NOMO-1 treated with dmso at 0.1 percent for 144 hours (cell line): ENCODE results near the gene ANKEF1.
"Not testable (repeated sequence)": the region's sequence is repeated elsewhere in the genome, so short reads cannot be mapped to it uniquely, and the experiment has no call there.

ENCODE experiments used
- DNase-seq: peaks from one replicate; lab custom pipeline; 2025; ENCODE audit not compliant: unreplicated experiment; lab: John Stamatoyannopoulos, UW

Gene ANKEF1

DNA sequence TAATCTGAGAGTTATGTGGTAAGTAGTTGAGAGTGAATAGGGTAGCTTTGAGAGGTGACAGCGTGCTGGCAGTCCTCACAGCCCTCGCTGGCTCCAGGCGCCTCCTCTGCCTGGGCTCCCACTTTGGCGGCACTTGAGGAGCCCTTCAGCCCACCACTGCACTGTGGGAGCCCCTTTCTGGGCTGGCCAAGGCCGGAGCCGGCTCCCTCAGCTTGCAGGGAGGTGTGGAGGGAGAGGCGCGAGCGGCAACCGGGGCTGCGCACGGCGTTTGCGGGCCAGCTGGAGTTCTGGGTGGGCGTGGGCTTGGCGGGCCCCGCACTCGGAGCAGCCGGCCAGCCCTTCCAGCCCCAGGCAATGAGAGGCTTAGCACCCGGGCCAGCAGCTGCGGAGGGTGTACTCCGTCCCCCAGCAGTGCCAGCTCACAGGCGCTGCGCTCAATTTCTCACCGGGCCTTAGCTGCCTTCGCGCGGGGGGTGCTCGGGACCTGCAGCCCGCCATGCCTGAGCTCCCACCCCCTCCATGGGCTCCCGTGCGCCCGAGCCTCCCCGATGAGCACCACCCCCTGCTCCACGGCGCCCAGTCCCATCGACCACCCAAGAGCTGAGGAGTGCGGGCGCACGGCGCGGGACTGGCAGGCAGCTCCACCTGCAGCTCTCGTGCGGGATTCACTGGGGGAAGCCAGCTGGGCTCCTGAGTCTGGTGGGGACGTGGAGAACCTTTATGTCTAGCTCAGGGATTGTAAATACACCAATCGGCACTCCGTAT lies 3.2 kb upstream of the ANKEF1 start:
- not testable (repeated sequence) for DNase-seq

DNA sequence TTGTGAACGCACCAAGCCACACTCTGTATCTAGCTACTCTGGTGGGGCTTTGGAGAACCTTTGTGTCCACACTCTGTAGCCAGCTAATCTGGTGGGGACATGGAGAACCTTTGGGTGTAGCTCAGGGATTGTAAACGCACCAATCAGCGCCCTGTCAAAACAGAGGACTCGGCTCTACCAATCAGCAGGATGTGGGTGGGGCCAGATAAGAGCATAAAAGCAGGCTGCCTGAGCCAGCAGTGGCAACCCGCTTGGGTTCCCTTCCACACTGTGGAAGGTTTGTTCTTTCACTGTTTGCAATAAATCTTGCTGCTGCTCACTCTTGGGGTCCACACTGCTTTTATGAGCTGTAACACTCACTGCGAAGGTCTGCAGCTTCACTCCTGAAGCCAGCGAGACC lies 2.5 kb upstream of the ANKEF1 start:
- DNase-seq, result not testable (repeated sequence)

DNA sequence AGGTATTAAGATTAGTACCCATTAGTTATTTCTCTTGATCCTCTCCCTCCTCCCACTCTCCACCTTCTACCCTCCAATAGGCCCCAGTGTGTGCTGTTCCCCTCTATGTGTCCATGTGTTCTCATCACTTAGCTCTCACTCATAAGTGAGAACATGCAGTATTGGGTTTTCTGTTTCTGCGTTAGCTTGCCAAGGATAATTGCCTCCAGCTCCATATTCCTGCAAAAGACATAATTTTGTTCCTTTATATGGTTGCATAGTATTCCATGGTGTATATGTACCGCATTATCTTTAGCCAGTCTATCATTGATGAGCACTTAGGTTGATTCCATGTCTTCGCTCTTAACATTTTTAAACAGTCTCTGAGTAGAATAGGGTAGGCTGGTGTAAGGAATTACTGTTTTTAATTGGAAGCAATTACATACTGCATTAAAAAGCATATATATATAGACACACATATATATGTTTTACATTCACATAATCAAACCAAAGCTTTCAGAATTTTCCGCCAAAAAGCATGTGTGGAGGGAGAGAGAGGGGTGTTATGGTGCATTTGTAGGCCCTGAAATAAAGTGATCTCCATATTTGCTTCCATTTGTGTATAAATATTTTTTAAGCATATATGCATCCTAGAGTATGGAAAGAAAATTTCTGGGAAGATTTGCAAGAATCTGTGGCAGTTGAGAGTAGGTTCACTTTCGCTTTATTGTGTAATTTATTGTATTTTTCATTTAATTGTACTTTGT lies 709 bp upstream of the ANKEF1 start:
- no peak for DNase-seq

DNA sequence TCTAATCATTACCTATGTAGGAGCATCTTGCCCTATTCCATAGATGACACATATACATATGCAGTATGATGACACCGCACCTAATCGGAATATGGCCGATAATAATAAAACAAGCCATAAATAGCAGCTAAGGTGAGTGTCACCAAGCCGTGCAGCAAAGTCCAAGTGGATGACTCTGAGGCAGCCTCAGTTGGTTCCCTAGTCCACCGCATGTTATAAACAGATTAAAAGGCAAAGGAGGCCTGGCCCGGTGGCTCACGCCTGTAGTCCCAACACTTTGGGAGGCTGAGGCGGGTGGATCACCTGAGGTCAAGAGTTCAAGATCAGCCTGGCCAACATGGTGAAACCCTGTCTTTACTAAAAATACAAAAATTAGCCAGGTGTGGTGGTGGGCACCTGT lies 1.5 kb downstream of the ANKEF1 start:
- not testable (repeated sequence) for DNase-seq

DNA sequence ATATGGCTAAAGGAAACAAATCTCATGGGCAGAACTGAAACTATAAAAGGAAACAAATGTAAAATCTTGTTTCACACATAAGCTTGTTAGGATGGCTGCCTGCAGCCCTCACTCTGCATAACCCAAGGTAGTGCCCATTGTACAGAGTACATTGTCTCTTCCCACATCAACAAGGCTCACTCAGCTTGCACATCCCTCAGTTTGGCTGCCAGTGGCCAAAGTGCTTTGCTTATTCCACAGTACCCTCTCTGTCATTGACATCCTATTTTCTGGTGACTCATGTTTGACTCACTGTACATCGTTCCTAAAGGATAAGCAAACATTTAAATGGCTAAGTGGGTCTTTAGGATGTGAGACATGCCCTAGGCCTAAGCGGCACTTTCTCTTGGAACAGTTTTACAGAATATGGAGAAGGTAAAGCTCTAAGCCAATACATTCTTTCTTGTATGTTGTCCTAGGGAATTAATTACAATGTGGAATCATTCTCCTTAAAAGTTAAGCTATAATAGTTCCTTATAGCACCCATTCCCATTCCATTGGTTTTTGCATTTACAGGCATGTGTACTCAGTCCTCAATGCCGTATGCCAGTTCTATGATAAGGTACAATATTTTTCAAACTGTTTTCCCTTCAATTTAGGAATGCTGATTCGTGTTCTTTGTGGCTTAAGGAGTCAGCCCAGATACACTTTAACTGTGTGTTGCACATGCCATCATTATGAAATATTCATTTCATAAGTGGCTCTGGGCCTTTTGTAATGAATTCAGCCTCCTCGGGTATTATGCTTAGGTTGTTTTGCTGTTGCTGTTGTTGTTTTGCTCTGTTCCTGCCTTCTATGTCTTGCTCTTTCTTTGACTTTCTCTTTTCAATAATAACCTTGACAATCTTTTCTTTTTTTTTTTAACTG lies 5.5 kb downstream of the ANKEF1 start:
- no peak for DNase-seq

DNA sequence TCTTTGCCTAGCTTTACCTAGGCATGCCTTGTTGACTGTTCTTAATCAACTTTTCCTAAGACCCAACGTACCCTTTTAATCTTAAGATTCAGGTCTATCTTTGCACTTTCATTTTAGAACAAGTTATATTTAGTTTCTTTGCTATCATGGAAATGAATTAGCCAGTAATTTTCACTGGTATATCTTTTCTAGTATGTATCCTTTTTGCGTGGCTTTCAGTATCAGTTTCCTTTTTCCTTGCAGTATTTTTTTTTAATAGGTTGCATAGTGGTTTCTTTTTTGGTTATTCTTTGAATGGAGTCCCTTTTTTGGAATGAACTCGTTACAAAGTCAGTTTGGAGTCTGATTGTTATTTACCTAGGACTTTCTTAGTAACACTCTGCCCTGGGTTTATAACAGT lies 7.3 kb downstream of the ANKEF1 start:
- DNase-seq, result no peak

DNA sequence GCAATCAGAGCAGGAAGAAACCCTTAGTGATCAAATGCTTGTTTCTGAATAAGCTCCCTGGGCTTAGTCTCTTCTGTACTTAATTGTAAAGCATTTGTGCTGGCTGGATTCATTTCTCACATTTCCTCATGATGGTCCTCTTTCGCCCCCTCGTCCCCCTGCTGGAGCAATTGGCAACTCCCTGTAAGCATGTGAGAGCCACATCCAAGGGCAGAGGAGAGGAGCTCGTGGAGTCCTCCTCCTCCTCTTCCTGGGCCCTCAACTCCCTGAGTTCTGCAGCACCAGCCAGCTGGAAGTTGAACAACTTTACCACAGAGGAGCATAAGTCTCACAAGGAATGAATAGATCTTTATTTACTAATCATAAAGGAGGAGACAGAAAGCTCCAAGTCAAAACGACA lies 12.6 kb downstream of the ANKEF1 start:
- DNase-seq, result no peak

DNA sequence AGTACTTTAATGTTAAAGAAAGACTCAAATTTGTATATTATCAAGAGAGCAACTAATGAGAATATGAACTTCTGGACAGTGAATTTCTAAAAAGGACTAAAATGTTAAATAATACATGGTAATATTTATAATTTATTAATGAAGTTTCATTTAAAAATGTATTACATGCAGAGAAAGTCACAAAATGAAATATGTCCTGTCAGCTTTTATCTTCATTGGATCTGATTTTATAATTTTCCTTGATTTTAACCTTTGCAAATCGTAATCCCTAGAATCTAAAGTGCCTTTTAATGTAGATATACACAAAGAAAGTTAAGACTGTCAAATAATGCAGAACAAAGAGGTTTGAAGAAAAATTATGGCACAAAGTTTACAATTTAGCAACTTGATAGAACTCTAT lies 16.4 kb downstream of the ANKEF1 start:
- DNase-seq, result no peak

DNA sequence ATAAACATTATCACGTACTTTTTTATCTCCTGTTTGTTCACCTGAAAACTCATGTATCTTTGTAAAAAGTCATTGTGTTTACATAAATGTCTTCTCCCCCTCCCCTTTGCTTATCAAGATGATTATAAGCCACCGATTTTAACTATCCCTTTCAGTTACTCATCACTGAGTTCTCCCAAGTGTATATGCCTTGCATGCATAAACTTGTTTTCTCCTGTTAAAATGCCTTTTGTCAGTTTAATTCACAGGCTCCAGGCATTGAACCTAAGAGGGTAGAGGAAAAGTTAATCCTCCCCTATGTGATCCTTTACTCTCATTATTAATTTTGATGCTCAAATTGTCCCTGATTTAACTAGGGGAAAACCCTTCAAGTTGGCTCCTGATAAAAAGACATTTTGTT lies 24.2 kb downstream of the ANKEF1 start:
- DNase-seq, result no peak

DNA sequence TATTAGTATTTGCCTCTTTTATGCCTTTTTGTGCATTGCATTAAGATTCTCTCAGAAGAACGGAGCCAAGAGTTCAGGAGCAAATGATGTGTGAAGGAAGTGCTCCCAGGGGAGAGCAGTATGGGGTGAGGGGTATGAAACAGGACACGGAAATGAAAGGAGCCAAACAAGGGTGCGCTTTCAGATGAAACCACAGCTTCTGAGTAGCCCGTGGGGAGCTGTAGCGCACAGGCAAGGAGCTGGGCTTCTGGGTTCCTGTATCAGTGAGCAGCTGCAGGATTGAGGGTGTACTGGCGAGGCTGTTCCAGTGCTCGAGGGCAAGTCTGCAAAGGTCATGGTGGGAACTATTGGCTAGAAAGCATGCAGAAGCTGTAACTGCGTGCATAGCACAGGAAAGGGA lies 25.4 kb downstream of the ANKEF1 start:
- no peak for DNase-seq

DNA sequence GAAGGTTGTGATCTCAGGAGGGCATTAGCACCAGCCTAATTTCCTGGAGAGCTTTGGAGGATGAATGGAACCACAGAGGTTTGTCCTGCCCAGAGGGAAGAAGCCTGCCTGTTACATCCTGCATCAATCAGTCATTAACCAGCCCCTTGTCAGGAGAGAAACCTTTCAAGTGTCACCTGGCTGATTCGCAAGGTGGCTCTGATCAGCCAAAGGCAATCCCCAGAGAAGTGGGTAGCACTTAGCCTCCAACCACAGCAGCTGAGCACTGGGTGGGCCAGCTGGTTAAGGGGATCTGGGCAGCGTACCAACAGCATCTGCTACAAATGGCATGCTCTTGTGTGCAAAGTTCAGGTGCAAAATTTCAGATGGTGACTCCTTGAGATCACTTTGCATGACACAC lies 26.9 kb downstream of the ANKEF1 start:
- DNase-seq, result no peak

DNA sequence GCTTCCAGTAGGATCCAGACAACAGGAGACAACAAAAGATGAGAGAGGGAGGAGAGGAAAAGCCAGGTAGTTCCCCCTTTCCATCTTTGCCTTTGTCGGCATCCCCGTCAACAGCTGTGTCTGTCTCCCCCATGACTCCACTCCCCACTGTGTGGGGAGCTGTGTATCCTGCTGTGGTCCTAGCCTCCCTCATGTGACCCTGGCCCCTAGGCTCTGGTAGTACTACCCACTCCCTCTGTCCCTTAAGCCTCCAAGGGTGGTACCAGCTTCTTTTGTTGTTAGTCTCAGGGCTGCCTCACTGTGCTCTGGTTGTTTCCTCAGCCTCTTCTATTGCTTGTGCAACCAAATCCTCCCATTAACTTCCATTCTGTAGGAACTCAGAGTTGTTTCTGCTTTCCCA lies 28.7 kb downstream of the ANKEF1 start:
- DNase-seq, result no peak

DNA sequence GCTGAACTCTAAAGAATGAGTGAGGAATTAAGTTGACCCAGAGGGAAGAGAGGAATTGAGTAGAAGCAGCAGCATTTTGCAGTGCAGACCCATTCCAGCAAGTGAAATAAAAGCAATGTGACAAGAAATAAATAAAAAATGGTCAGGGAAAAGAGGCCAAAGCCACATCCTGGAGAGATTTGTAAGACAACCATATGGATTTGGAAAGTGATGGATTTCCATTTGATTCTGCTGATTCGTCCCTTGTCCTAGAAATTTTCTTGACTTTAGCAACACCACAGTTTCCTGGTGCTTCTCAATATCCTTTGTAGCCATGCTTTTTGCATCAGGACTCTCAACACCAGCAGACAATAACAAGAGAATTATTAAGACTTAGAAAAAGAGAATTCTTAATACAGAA lies 29.8 kb downstream of the ANKEF1 start:
- DNase-seq, result no peak

DNA sequence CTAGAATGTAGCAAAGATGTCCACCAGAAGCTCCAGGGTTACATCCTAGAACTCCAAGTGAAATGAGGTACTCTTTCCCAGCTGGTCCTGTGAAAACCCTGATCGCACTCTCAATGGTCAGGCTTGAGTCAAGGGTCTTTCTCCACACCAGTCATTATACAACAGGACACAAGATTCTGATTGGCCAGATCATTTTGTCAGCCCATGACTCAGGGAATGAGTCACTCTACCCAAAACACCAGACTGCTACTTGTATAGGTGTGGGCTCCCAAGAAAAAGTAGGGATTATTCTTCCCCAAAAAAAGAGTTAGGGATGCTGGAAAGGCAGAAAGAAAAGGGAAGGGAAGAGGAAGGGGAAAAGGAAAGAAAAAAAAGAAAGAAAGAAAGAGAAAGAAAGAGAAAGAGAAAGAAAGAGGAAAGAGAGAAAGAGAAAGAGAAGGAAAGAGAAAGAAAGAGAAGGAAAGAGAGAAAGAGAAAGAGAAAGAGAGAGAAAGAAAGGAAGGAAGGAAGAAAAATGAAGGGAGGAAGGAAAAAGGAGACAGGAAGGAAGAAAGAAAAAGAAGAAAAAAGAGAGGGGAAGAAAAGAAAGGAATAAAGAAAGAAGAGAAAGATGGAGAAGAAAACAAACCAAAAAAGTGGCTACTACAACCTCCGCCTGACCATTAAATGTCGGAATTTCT lies 30.5 kb downstream of the ANKEF1 start:
- DNase-seq, result no peak

DNA sequence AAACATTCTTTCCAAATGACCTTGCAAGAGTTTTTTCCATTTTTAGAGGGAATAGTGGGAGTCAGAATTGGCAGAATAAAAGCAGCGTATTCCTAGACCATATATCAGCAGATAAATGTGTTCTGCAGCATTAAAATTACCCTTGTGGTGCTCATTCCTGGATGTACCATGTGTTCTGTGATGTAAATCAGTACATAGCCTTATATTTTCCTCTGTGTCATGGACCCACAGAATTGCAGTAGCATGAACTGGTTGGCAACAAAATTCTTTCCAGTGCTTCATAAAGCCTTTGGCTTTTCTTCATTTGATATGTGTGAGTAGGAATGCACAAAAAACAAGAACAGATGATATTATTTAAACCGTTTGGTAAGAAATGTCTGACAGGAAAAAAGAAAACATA lies 32.5 kb downstream of the ANKEF1 start:
- no peak for DNase-seq

DNA sequence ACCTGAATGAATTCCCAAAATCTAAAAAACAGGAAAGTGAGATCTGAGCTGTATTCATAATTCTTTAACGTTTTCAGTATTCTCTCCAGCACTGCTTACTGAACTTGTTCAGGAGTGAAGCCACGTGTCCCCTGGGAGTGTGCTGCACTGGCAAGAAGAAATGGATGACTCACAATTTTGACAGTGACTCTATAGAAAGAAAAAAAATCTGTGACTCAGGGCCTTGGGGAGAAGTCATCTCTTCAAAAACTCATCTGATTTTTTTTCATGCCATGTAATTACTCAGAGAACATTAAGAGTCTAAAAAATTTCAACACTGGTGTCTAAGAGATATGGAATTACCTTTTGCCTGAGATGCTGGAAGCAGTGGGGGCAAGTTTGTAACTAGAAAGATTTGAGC lies 39.7 kb downstream of the ANKEF1 start:
- DNase-seq, result peak; percentile 41

DNA sequence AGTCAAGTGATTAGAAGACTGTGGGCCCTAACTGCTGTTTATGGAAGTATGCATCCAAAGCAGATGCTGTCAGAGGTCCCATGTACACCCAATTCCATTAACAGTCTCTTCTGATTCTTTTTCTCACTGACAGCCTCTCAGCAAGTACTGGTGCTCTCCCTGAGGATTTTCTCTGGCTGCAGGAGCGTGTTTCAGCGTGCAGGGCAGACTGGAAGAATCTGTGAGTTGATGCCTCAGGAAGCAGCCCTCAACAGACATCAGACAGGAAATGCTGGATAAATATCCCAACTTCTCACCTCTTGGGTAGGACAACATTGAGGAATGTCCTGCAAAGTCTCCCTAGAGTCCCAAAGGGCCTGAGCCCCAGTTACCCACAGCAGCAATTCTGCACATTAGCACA lies 40.8 kb downstream of the ANKEF1 start:
- DNase-seq, result no peak

DNA sequence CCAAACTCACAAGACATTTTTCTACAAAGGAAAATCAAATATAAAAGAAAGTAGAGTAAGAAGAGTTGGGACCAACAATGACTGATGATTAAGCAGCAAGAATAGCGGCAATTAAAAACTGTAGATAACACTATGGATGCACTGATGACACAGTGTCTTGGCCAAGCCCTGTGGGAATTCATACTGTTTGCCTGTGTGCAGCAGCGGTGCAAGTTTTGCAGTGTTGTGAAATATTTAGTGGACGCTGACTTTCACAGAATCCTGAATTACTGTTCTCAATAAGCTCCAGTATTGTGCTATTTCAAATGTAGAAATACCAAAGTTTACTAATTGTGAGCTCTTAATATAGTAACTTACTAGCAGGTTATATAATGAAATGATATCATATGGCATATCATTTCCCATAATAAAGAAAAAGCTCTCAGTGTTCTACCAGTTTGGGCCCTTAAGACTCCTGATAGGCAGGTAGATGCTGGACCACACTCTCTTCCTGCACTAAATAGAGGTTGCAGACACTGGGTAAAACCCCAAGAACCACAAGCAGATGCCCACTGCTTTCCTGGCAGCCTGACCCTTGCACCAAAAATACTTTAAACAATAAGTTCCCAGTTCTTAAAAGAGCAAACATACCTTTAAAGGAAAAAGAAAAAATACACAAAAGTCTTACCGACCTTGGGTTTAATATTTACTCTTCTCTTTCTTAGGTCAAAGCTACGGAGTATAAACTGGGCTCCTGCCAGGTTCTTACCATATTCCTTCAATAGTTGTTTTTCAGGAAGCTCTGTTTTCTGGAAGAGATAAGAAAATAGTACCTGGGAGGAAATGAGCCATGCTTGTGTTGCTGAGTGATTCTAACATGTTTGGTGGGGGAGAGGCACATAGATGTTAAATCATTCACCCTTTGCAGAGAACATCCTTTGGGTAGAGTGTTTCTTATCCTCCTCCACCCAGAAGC lies 41.6 kb downstream of the ANKEF1 start:
- DNase-seq, result no peak

DNA sequence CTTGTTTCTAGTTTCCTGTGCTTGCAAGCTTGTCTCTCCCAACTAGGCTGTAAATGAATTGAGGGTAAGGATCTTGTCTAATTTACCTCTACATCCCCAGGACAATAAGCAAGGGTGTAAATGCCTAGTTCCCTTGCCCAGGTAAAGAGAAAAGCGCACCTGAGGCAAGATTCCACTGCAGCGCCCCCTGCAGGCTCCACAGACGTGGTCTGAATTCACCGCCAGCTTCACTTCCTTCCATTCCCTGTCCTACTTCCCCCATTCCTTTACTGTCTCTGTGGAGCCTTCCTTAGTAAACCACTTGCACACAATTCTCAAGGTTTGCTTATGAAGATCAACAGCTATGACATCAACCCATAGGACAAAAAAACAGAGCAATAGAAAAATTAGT lies 42.3 kb downstream of the ANKEF1 start:
- DNase-seq, result no peak

DNA sequence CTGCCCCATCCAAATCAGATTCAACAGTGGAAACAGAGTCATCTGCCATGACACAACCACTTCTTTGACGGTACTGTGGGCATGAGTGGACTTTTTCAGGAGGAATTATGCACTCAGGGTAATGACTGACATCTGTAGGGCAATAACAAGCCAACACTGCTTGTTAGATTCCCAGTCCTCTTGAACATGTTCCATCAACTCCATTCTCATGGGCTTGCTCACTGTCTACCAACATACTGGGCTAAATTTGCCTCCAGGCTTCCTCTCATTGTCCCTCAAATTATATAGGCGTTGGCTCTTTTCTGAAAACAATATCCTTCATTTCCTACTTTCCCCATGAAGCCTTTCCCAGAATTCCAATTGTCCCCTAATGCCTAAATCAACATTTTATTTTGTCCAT lies 43.1 kb downstream of the ANKEF1 start:
- no peak for DNase-seq
